ENCODE measurements around the gene ACSL5. TPM values are rescaled to one million over a fixed set of nuclear protein-coding genes. Genes with fewer than 3 reads are reported as not detected.

Gene ACSL5
- total RNA-seq, 1 experiment from 2014 or later, result not detected

DNA sequence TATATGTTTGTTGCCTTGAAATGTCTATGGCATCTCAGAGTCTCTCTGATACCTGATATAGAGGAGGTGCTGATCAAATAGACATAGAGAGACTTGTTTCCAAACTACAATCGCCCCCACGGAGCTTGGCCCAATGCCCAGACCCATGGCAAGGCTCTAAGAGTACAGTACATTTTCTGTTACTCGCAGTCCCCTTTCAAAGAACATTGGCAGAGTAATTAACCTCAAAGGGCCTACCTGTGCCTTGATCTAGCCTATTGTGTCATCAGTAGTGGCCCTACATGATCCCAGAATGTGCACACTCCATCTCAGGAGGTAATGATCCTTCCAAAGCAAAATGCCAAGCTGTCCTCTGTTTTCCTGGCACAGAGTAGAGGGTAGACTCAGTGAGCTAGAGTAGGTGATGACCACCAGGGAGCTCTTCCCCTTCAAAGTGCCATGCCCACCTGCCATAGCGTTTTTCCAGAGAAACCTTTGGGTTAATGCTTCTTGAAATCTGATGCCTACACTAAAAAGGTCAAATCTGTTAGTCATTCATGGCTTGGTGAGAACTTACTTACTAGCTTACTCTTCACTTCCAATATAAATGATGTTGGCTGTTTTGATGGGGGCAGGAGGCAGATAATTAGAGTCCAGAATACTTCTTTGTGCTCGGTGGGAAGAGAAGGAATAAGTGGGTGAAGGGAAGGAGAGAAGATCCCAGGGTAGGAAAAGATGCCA lies 41.2 kb upstream of the ACSL5 start:
- Histone ChIP-seq H3K27me3 (ENCODE audit: insufficient read depth, low read length) (no peaks in the 10 kb centered on the region), H3K18ac (ENCODE audit: insufficient read length, low read depth, low read length) (no peak overlapping the region), H2BK20ac (ENCODE audit: low read depth, low read length, poor library complexity, severe bottlenecking) (no peak overlapping the region), H4K91ac (ENCODE audit: insufficient read length, low read depth, low read length) (no peak overlapping the region), H3K4me1 (ENCODE audit: insufficient read depth, low read length) (no peaks in the 10 kb centered on the region), H2BK120ac (ENCODE audit: low read depth, low read length, poor library complexity, severe bottlenecking) (no peak overlapping the region), H2BK15ac (ENCODE audit: low read depth, low read length) (no peak overlapping the region), H3K9ac (ENCODE audit: extremely low read depth, insufficient read length, low read length) (no peak overlapping the region), H3T11ph (ENCODE audit: low read length) (no peak overlapping the region), H2AFZ (ENCODE audit: low read length) (no peak overlapping the region), H3K4me2 (ENCODE audit: insufficient read depth, insufficient read length, low read length) (no peak overlapping the region), H4K5ac (ENCODE audit: insufficient read length, low read depth, low read length) (no peak overlapping the region), H3K79me1 (ENCODE audit: insufficient read depth, low read depth, low read length, poor library complexity, severe bottlenecking) (no peaks in the 10 kb centered on the region), H2BK12ac (ENCODE audit: insufficient read length, low read depth, low read length) (no peak overlapping the region), H3K9me3 (ENCODE audit: control insufficient read depth, low read depth, low read length) (no peaks in the 10 kb centered on the region), H4K8ac (replicated peaks; ENCODE audit: insufficient read length, low read depth, low read length) (no peak overlapping the region), H4K20me1 (ENCODE audit: control insufficient read depth, insufficient read depth, insufficient read length) (no peaks in the 10 kb centered on the region), H3K14ac (ENCODE audit: insufficient read depth, low read length) (no peak overlapping the region), H3K27ac (ENCODE audit: insufficient read length, low read depth, low read length) (no peak overlapping the region), H3K79me2 (ENCODE audit: insufficient read depth, low read length) (no peaks in the 10 kb centered on the region), H3K56ac (ENCODE audit: insufficient read length, low read depth, low read length) (no peak overlapping the region), H2BK5ac (ENCODE audit: insufficient read length, low read length) (no peak overlapping the region), H3K23me2 (ENCODE audit: insufficient read length, low read depth, low read length, poor library complexity, severe bottlenecking) (no peaks in the 10 kb centered on the region), H3K4ac (ENCODE audit: low read depth, low read length) (no peak overlapping the region), H2AK5ac (ENCODE audit: insufficient read length, low read length) (no peak overlapping the region), H3K23ac (ENCODE audit: insufficient read length, low read depth, low read length) (no peak overlapping the region)
- DNase-seq, result no peak
- Mint-ChIP-seq H3K4me1 (peaks cover 0 to 3% of the 10 kb centered on the region in 2 experiments; a peak in 1 of 4 replicates), H3K27me3 (ENCODE audit: low read depth) (peaks cover 5% of the 10 kb centered on the region; the same call in 1 of the 2 replicates), H3K36me3 (ENCODE audit: insufficient read depth in 1 of 3, low read depth in 3 of 3) (no peaks in the 10 kb centered on the region), H3K4me3 (no peak overlapping the region), H3K9me3 (no peaks in the 10 kb centered on the region), H3K27ac (no peak overlapping the region)
- TF ChIP-seq, protein P1, sequence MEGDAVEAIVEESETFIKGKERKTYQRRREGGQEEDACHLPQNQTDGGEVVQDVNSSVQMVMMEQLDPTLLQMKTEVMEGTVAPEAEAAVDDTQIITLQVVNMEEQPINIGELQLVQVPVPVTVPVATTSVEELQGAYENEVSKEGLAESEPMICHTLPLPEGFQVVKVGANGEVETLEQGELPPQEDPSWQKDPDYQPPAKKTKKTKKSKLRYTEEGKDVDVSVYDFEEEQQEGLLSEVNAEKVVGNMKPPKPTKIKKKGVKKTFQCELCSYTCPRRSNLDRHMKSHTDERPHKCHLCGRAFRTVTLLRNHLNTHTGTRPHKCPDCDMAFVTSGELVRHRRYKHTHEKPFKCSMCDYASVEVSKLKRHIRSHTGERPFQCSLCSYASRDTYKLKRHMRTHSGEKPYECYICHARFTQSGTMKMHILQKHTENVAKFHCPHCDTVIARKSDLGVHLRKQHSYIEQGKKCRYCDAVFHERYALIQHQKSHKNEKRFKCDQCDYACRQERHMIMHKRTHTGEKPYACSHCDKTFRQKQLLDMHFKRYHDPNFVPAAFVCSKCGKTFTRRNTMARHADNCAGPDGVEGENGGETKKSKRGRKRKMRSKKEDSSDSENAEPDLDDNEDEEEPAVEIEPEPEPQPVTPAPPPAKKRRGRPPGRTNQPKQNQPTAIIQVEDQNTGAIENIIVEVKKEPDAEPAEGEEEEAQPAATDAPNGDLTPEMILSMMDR (conservative IDR thresholded peaks at IDR 0.05), result no peak
- no CpG with 5 or more reads among the region's 5 CpGs for WGBS (ENCODE audit: extremely low coverage, insufficient read length, low lambda C conversion rate)

Measured in H9 (cell line).